GM19452 (cell line): ENCODE results near the gene GOSR2.

Experiments used
- ATAC-seq: cut with Tn5 transposase; IDR thresholded peaks from one replicate; pipeline ENCODE4 v1.9.1; 2021; ENCODE audit not compliant: unreplicated experiment

The GOSR2 gene

DNA sequence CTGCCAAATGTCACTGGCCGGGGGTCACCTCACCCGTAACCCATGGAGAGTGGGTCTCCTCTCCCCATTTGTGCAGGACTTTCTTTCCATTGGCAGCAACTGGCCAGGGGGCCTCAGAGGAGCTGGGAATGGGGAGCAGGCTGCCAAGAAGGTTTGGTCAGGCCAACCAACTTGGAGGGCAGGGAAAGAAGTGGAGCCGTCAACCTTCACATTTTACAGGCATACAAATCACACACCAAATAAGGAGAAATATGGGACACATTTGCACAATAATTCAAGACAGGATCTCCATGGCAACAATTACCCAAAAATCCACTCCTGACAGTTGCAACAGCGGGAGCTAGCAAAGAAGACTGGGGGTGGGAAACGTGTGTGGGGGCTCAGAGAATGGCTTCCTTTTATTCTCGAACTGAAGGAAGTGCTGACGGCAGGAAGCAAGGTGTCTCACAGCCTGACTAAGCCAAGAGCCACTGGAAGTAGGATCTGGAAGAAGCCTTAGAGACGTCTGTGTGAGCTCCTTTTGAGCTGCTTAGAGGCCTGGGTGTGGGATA, 35.2 kb downstream of the GOSR2 start:
- no peak for ATAC-seq

DNA sequence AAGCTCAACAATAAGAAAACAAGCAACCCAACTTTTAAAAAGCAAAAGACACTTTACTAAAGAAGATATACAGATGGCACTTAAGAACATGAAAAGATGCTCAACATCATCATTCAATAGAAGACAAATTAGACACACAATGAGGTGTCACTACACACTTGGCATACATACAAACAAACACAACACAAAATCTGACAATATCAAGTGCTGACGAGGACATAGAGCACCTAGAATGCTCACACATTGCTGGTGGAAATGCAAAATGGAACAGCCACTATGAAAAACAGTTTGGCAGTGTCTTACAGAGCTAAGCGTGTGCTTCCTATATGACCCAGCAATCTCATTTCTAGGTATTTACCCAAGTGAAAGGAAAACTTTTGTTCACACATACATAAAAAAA, 37.2 kb downstream of the GOSR2 start:
- ATAC-seq, result no peak

DNA sequence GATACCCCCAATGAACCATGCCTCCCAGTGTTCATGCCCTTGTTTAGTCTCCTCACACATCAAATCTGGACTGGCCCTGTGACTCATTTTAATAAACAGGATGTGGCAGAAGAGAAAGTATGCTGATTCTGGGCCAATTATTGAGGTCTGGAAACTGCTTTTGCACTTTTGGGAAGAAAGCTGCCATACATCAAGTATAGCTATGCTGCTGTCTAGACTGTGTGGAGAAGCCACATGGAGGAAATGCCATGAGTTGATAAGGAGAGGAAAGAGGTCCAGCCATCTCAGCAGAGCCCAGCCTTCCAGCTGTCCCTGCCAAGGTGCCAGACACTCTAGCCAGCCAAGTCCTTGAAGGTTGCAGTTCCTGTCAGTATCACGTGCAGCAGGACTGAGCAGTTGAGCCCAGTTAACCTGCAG, 39.4 kb downstream of the GOSR2 start:
- no peak for ATAC-seq

DNA sequence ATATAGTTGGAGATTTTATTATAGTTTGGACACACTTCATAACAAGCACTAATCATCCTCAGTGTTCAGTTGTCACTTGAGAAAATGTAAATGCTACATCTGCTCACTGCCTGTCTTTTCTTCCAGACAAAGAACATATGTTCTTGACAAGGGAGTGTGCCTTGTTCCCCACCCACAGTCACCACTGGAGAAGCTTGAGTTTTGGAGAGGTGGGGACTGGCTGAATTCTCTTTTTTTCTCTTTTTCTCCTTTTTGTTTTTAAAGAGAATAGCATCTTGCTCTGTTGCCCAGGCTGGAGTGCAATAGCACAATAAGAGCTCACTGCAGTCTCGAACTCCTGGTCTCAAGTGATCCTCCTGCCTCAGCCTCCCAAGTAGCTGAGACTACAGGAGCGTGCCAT, 40.6 kb downstream of the GOSR2 start:
- ATAC-seq, result no peak

DNA sequence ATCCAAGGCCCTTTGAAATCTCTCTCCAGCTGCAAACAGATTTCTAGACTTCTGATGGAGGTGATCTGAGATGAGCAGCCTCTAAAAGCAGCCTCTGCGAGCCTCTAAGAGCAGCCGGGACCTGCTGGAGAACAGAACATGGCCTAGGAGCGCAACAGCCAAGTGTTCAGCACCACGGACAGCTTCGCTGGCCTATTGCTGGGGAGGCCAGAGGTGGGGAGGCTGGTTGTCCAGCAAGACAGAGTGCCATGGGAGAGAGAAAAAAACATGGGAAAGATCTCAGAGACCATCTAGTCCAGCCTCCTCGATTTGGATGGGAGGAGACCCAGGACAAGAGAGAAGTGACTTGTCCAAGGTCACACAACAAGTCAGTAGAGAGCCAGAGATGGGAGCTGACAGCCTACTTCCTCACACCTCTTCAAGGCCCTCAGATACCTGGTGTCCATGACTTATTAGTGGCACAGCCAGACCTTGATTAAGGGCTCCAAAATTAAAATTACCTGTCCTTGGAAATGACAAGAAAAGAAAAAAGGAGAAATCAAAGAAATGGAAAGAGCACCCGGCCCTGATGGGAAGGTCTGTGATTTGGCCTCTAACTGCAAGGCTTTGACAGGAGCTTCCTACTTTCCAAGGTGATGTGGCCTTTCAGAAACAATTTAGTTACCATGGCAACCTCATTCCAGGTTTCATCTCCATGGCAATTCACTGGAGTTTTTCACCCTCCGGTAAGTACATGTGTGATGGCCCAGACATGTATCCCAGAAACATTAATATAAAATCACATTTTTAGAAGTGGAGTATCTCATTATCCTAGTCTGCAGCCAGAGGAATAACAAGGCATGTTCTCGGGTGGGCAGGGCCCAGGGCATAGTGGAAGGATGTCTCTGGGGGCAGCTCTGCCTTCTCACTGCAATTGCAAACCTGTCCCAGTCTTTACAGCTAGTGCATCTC, 41.6 kb downstream of the GOSR2 start:
- no peak for ATAC-seq

DNA sequence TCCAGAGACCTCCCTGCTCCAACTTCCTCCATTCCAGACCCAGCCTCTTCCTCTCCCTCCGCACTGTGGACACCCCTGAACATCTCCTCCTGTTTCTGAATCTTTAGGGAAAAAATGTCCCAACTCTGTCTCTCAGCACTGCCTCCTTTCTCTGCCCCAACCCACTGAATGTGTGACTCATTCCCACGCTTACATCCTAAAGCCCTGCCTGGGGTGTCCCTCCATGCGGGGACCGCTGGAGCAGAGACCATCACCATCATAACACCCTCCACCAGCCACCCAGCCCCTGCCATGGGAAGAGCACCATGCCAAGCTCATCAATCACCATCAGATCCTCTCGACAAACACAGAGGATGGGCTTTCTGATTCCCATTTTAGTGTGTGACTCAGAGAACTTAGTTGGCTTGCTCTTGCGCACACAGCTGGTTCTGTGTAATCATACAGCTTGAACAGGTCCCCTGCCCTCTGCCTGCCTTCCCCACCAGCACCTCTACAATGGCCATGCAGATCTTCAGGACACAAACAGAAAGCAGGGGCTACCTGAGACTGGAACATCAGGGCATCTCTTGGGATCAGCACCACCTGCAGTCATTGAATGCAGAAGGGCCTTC, 45.4 kb downstream of the GOSR2 start:
- no peak for ATAC-seq

DNA sequence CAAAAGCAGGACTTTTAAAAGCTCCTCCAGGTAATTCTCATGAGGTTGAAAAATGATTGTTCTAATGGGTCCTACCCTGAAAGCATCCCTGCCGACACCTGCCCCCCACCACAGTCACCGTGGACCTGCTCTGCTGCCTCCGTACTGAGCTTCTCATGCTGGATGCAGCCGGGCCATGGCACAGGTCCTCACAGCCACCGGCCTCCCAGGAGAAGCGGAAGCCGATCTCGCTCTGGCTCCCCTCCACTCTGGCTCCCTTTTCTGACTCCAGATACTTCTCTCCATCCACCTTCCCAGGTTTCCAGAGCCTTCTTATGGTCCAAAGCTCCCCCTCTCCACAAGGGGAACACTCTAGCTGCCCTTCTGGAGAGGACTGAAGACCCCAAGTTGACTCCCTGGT, 45.9 kb downstream of the GOSR2 start:
- ATAC-seq, result no peak

DNA sequence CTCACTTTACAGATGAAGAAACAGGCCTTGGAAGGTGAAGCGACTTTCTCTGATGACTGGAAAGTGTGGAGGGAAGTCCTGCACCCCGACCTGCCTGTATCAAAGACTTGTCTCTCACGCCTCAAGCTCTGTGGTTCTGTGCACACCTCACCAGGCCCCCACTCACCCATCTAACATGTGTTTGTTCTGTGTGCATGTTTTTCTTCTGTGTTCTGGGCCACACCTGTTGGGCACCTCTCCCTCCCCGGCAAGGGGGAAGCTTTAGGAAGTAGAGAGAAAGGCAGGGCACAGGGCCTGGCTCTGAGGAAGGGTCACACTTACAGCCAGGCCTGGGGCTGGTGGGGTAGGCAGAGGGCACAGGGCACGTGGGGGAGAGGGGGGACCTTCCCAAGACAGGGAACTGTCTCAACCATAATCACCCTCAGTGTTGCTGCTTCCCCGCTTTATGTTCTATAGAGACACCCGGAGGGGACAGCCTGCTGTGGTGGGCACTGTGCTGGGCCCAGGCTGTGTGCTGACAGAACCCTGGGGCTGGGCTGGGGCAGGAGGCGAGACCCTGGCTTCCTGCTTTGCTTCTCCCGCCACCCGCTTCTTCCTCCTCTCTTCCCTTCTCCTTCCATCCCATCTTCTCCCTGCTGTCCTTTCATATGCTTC, 48.8 kb downstream of the GOSR2 start:
- ATAC-seq, result no peak

DNA sequence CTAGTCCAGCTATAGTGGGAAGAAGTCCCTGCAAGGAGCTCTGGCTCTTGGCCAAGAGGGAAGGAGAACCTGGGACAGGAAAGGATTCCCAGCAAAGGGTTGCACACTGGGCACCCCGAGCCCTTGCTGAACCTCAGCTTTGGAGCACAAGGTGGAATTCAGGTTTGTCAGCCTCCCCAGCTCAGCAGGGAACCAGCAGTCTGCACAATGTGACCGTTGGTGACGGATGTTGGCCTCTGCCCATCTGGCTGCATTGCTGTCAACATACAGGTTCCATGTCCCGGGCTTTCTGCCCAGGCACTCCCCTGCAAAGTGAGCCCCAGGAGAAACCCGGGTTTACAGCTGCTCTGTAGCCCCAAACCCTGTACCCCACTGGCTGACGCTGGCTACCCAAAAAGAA, 49.4 kb downstream of the GOSR2 start:
- ATAC-seq, result no peak

DNA sequence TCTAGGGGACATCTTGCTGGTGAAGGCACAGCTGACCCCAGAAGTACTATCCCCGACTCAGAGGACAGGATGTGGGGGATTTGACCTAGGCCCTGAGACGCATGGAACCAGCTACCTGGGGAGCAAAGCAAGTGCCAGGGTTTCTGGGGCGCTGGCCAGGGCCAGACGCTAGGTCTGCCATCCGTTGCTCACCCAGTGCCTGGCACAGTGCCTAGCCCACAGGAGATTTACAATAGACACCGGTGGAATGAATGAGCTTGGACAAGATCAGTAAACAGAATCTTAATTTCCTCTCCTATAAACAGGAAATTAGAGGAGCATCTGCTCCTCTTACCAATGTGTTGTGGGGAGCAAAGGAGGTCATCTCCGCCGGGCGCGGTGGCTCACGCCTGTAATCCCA, 51.1 kb downstream of the GOSR2 start:
- ATAC-seq, result no peak

DNA sequence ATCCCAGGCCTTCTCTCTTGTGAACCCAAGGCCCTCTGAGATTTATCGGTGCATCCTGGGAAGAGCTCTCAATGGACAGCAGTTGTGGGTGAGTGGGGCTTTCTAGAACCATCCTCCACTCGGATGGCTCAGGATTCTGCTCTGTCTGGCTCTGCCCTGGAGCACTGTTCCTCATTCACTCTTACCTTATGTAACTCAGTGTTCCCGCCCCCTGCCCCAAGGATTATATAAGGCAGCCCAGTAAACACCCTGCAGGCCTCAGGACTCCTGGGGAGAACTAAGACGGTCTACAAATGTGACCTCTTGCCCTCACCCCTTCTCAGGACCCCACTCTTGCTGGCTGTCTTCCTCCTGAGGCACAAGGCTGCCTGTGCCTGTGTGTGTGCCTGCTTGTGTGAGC, 52.3 kb downstream of the GOSR2 start:
- ATAC-seq, result no peak

DNA sequence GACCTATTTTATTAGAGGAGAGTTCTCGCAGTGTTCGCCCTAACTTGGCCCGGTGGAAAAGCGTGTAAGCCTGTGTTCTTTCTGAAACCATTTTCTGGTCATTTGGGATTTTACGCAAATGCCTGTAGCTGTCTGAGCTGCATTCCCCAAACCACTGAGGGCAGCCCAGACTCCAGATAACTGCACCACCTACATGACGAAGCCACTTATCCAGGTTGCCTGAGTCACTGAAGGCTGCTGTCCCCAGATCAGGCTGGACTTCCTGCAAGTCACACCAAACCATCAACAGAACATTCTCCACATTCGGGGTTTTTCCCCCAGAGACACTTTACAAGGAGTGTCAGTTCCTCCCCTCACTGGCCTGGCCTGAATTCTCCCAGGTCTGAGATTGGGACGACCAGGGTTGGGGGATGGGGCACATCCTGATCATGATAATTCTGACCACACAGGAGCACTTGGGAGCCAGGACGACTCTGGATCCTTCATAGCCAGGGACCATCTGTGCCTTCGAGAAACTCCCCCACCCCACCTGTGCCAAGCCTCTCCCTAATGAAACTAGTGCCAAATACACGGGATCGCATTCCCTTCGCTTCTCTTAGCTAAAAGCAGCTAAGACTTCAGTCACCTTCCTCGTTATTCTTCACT, 53.8 kb downstream of the GOSR2 start:
- ATAC-seq, result no peak

DNA sequence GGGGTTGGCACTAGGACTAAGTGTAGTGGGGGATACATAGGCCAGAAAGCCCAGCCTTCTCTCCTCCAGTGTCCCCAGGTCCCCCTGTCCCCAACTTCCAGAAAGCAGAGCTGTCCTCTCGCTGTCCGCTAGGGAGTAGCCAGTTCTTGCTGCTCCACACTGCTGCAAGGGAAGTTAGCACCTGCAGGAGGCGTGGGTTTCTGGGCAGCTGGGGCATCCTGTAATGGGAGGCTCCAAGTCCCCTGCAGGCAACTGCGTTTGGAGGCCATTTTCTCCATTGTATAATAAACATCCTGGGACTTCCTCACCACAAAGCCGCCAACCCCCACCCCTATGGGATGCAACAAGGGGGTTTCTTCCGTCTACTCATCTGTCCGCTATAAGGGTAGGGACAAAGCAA, 54.4 kb downstream of the GOSR2 start:
- ATAC-seq, result no peak

DNA sequence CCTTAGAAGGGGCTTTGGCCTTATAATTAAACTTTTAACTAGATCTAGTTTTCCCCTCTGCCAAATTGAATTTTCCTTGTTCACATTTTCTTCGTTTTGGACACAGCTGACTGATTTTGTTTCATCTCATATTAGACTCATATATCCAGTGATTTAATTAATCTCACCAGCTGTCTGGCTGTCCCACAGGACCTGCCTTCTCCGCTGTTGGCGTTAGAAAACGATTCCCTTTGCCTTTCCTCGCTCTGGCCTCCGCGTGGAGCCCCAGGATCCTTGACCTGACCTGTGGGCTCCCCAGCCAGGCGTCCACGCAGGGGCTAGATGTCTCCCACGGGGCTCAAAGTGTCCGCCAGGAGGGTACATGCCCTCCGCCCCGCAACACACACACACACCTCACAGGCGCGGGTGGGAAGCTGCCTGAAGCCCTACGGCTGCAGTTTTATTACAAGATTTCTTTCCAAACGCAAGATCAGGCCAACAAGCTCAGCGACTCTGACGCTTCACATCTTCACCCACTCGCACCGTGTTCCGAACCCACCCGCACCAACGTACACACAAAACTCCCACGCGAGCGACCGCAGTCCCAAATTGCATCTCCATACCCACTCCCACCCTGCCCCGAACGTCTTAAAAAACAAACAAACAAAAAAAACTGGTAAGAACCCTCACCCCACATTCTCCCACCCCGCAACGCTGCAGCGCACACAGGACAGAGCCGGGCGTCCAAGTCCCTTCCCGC, 55.0 kb downstream of the GOSR2 start:
- no peak for ATAC-seq

DNA sequence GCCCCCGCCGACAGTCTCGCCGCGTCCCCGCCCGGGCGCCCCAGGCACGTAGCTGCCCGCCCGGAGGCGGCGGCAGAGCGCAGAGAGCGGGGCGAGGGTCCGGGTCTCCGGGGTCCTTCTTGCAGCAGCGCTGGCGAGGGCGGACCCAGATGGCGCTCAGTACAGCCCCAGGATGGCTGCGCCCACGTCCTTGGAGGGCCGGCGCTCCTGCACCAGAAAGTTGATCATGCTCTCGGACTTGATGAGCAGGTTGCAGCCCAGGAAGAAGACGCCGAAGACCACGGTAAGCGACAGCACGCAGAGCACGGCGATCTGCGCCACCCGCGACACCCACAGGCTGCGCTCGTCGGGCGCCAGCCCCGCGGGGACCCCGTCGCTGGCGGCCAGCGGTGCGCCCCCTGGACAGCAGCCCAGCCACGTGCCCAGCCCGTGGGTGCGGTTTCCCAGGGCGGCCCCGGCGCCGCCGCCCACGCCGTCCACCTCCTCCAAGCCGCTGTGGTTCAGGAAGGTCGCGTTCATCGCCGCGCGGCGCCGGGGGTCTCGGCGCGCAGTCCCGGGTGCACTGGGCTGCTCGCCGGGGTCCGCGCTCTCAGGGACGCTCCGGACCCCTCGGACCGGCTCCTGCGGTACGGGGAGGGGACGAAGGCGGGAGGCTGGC, 55.7 kb downstream of the GOSR2 start:
- no peak for ATAC-seq

DNA sequence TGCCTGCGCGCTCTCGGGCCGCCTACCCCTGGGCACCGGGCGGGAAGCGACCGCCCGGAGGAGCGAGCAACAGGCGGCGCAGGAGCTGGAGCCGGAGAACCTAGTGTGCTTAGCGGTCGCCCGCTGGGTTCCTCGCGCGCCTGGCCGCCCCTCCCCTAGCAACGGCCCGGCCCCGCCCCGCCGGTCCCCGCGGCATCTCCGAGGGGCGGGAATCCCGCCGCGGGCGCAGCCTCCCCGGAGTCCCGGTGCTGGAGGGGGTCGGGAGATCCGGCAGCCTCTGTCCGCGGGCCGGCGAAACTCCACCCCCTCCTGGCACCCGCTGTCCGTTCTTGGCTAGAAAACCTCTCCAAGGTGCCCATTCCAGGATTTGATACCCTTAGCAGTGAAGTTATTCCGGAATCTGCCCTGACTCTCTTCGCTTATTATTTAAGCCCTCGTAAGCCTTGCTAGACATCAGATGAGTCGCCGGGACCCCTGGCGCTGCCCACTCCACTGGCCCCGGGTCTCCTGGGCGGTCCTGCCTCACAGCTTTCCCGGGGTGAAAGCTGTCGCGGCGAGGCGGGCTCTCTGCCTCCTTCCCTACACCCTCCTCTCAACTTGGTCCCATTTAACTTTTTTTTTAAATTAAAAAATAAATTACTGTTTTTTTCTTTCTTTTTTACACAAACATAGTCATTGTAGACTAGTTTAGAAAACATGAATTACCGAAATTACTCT, 56.3 kb downstream of the GOSR2 start, which contains the start of gene RPRML:
TSS of gene RPRML (minus strand) at position 107 of the 717 bp plus-strand sequence. CDS start 246 bp downstream, outside the sequence.
- ATAC-seq, result no peak

DNA sequence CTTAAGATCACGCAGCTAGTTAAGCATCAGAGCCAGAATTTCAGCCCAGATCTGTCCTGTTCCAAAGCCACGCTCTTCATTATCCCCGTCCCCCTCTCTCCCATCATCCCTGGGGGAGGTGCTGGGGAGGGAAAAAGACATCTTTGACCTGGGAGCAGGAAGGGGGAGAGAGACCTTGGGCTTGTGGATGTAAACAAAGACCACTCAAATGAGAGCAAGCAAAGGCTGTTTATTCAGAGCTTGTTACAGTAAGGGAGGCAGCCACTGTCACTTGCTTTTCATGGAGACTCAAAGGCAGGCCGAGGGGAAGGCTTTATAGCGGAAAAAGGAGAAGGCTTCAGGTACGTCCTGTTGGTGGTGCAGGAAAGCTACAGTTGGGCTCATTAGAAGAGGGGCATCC, 59.6 kb downstream of the GOSR2 start:
- no peak for ATAC-seq

DNA sequence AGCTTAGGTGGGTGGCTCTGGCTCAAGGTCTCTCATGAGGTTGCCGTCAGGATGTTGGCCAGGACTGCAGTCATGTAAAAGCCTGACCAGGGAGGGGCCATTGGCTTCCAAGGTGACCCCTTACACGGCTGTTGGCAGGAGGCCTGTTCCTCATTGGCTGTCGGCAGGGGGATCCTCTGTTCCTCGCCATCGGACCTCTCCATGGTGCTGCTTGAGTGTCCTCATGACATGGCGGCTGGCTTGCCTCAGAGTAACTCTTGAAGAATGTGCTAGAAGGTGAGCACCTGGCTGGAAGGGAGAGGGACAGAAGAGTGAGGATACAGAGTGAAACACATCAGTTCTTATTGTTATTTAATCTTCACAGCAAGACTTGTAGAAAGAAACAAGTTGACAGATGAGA, 60.8 kb downstream of the GOSR2 start:
- ATAC-seq, result no peak

DNA sequence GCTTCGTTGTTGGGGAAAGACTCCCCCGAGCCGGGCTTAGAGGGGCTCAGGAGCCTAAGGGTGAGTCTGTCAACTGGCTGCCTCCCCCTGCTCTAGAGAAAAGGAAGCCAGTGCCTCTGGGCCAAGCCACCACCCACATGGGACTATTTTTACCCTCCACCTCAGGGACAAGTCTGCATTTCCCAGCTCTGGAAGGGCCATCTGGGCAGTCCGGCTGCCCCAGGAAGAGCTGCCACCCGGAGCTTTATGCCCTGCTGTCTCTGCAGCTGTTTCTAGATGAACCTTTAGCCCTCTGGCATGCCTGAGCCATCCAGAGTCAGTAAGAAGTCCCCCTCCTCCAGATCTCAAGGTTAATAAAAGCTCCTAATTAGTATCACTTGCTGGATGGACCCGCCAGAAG, 61.4 kb downstream of the GOSR2 start:
- ATAC-seq, result no peak
